ENCODE results near the gene RUNX2.
"Not testable (repeated sequence)": the region's sequence is repeated elsewhere in the genome, so short reads cannot be mapped to it uniquely, and the experiment has no call there.

RUNX2 gene

DNA sequence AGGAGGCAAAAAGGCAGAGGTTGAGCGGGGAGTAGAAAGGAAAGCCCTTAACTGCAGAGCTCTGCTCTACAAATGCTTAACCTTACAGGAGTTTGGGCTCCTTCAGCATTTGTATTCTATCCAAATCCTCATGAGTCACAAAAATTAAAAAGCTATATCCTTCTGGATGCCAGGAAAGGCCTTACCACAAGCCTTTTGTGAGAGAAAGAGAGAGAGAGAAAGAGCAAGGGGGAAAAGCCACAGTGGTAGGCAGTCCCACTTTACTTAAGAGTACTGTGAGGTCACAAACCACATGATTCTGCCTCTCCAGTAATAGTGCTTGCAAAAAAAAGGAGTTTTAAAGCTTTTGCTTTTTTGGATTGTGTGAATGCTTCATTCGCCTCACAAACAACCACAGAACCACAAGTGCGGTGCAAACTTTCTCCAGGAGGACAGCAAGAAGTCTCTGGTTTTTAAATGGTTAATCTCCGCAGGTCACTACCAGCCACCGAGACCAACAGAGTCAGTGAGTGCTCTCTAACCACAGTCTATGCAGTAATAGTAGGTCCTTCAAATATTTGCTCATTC, at the start of gene RUNX2:
TSS of gene RUNX2 (plus strand) at position 375 of the 567 bp plus-strand sequence. CDS start 397 bp downstream, outside the sequence.
- DNase-seq, result no peak

DNA sequence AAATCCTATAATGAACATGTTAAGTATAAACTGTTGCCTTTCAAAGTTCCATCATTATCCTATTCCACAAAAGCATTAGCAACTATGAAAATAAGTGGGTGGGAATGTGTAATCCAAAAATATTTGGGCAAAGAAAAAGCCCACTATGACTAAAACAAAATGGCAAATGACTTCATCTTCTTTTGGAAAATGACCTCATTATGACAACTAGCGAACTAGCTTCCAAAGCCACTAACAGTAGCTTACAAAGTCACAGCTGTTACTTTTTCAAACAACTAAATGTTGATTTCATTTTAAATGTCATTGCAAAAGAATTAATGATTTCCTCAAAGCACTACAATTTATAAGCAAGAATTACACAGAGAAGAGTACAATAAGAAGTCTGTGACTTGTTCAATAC, 49.8 kb upstream of the RUNX2 start:
- DNase-seq, result no peak

DNA sequence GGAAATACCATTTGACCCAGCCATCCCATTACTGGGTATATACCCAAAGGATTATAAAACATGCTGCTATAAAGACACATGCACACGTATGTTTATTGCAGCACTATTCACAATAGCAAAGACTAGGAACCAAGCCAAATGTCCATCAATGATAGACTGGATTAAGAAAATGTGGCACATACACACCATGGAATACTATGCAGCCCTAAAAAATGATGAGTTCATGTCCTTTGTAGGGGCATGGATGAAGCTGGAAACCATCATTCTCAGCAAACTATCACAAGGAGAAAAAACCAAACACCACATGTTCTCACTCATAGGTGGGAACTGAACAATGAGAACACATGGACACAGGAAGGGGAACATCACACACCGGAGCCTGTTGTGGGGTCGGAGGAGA, 41.4 kb upstream of the RUNX2 start:
- DNase-seq, result not testable (repeated sequence)

DNA sequence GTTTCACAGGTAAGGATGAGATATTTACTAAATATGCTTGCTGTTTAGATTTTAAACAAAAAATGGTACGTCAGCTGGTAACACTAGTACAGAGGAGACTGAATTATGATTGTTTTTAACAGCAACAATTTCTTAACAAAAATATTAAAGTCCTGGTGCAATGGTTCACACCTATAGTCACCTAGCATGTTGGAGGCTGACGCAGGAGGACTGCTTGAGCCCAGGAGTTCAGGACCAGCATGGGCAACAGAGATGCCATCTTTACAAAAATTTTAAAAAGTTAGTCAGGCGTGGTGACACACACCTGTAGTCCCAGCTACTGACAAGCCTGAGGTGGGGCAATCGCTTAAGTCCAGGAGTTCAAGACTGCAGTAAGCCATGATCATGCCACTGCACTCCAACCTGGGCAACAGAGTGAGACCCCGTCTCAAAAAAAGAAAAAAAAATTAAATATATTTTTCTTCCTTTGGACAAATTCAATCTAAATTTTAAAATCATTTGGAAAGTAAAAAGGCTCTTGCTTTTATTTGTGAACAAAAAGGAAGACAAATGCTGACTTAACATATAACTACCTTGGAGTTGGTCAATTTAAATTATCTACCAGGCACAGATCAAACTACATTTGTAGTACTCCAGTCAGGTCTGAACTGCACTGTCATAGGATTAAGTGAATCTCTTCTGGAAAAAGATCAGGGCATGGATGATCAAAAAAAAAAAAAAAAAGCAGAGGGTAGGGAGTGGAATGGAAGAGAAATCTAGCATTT, 38.2 kb upstream of the RUNX2 start:
- no peak for DNase-seq

DNA sequence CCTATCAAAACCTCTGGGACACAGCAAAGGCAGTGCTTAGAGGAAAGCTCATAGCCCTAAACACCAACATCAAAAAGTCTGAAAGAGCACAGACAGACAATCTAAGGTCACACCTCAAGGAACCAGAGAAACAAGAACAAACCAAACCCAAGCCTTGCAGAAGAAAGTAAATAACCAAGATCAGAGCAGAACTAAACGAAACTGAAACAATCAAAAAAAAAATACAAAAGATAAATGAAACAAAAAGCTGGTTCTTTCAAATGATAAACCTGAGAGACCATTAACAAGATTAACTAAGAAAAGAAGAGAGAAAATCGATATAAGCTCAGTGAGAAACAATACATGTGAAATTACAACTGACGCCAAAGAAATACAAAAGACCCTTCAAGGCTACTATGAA, 34.8 kb upstream of the RUNX2 start:
- DNase-seq, result no peak

DNA sequence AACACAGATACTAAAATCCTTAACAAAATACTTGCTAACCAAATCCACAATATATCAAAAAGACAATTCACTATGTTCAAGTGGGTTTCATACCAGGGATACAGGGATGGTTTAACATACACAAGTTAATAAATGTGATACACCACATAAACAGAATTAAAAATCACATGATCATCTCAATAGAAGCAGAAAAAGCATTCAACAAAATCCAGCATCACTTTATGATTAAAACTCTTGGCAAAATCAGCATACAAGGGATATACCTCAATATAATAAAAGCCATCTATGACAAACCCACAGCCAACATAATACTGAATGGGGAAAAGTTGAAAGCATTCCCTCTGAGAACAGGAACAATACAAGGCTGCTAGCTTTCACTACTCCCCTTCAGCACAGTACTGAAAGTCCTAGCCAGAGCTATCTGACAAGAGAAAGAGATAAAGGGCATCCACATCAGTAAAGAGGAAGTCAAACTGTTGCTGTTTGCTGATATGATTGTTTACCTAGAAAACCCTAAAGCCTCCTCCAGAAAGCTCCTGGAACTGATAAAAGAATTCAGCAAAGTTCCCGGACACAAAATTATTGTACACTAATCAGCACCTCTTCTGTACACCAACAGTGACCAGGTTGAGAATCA, 33.9 kb upstream of the RUNX2 start:
- not testable (repeated sequence) for DNase-seq

DNA sequence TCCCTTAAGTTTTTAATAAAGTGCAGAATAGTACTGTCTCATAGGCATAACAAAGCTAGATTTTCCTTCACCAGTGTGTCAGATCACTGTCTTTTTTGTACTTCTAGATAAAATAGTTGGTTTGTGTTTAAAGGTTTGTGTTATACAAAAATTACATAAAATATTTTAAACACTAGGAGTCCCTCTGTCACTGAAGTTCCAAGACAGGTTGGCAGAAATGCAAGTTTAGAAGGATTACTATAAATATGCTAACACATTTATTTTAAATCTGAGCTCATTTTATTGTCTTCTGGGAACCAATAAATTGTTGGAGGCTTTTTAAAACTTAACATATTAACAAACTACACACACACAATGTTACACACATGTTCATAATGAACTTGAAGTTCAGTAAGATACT, 30.8 kb upstream of the RUNX2 start:
- DNase-seq, result no peak

DNA sequence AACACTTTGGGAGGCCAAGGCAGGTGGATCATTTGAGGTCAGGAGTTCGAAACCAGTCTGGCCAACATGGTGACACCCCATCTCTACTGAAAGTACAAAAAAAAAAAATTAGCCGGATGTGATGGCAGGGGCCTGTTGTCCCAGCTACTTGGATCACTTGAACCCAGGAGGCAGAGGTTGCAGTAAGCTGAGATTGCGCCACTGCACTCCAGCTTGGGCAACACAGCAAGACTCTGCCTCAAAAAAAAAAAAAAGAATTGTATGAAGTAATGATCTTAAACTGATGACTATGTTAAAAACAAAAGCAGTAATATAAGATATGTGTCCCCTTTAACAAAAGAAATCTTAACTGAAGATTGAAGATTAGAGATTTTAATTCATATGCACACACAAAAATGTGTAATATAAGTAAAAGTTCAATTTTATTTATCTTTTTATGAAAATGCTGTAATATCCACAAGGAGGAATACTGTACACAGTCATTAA, 29.0 kb upstream of the RUNX2 start:
- no peak for DNase-seq

DNA sequence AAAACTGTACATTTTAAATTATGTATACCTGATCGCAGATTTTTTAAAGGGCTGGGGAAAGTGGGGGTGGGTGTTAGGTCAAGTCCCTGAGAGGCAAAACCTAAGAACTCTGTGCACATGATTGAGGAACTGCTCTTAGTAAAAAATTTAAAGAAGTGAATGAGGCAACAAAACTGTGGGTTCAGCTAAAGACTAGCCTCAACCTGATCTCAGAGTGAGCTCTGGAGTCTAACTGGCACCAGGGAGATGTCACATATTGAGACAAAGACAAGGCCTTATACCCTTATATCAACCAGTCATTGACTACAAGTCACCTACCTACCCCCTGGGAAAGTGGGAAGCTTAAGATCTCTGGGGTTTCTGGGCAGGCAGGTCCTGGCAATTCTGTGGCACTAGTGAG, 27.4 kb upstream of the RUNX2 start:
- no peak for DNase-seq

DNA sequence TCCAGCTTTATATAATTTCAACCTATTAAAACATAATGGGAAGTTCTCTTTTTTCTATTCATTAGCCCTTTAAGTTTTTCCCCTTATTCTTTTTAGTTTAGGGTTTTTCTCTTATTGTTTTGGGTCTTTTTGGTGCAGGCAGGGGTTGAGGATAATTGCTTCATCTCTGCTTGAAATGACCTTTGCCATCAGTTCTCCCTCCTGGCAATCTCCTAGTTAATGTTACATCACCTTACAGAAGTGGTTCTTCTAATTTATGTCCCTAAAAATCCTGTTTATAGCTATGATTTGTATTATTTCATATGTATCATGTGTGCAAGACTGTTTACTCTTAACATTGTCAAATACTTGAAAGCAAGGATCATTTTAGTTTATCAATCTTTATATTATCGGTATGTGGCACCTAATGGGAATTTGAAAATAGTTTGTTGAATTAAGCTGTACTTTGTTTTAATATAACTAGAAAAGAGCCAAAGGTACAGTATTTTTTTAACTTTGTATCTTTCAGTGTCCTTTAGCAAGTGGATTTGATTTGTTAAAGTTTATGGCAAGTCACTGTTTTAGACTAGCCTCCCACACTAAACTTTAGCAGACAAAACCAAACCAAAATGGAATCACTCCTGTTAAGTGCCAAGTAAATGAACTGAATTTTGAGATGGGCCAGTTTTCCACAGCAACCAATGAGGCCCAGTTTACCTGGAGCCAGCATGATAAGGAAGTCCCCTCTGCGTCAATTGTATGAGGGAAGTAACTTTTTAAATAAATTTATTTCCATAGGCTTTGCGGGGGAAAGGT, 26.6 kb upstream of the RUNX2 start:
- no peak for DNase-seq

DNA sequence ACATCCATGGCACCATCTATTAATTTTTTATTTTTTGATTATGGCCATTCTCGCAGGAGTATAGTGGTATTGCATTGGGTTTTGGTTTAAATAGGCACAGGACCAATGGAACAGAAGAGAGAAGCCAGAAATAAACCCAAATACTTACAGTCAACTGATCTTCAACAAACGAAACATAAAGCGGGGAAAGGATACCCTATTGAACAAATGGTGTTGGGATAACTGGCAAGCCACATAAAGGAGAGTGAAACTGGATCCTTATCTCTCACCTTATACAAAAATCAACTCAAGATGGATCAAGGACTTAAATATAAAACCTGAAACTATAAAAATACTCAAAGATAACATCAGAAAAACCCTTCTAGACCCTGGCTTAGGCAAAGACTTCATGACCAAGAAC, 25.3 kb upstream of the RUNX2 start:
- no peak for DNase-seq

DNA sequence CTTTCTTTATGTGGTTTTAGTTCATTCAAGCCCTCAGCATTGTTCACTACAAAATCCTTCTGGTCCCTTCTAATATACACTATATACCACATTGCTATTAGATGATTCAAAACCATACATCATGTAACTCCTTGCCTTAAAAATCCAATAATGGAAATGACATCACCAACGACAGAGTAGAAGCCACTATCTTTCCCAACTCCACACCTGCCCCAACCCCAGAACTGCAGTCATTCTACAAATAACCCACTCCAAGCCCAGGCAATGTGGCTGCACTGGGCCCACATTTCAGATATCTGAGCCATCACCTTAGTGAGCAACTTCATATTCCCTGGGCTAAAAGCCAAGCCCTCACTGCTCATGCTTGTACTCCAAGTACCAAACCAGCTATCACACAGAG, 22.6 kb upstream of the RUNX2 start:
- DNase-seq, result no peak

DNA sequence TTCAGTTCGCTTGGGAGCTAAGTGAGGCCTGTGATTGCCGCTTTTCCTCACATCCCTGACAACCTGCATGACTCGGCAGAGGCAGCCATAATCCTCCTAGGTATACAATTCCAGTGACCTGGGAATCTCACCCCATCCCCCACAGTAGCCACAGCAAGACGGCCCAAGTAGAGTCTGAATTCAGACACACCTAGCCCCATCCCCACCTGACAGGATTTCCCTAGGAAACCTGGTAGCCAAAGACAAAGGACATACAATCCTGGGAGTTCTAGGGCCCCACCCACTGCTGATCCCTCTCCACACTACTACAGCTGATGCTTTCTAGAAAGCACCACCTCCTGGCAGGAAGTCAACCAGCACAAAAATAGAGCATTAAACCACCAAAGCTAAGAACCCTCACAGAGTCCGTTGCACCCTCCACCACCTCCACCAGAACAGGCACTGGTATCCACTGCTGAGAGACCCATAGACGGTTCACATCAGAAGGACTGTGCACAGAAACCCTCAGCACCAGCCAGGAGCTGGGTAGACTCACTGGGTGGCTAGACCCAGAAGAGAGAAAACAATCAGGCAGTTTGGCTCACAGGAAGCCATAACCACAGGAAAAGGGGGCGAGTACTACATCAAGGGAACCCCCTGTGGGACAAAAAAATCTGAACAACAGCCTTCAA, 17.9 kb upstream of the RUNX2 start:
- peak; percentile 2 for DNase-seq

DNA sequence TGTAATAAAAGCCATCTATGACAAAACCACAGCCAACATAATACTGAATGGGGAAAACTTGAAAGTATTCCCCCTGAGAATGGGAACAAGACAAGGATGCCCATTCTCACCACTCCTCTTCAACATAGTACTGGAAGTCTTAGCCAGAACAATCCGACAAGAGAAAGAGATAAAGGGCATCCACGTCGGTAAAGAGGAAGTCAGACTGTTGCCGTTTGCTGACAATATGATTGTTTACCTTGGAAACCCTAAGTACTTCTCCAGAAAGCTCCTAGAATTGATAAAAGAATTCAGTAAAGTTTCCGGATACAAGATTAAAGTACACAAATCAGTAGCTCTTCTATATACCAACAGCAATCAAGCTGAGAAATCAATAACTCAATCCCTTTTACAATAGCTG, 14.0 kb upstream of the RUNX2 start:
- no peak for DNase-seq

DNA sequence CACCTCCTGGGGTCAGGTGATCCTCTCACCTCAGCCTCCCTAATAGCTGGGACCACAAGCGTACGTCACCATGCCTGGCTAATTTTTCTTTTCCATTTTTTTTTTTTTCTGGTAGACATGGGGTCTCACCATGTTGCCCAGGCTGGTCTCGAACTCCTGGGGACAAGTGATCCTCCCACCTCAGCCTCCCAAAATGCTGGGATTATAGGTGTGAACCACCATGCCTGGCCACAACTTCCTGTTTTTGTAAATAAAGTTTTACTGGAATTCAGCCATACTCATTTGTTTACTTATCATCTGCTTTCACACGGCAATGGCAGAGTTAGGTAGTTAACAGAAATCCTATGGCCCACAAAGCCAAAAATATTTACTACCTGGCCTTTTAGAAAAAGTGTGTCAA, 7.8 kb upstream of the RUNX2 start:
- DNase-seq, result no peak

DNA sequence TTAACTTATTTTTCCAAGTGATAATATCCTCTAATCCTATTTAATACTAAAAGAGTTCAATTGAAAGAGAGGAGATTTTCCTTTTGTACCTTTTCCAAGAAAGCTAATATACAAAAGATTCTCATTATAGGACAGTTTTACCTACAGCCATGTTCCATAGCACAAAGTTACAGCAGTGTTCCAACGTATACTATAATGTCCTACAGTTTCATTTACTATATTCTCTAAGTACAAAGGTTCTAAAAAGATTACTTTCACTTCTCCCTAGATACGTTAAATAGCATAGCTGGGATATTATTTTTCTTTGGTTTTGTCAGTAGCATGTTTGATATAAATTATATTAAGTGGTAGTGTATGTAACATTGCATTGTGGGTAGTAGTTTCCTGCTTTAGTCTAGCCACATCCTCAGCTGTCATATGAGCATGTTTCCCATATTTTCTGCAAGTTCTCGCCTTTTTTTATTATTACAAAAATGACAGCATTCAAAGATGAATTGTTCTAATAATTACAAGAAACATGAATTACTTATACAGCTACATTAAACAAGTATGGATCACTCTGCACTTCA, 4.4 kb upstream of the RUNX2 start:
- no peak for DNase-seq

DNA sequence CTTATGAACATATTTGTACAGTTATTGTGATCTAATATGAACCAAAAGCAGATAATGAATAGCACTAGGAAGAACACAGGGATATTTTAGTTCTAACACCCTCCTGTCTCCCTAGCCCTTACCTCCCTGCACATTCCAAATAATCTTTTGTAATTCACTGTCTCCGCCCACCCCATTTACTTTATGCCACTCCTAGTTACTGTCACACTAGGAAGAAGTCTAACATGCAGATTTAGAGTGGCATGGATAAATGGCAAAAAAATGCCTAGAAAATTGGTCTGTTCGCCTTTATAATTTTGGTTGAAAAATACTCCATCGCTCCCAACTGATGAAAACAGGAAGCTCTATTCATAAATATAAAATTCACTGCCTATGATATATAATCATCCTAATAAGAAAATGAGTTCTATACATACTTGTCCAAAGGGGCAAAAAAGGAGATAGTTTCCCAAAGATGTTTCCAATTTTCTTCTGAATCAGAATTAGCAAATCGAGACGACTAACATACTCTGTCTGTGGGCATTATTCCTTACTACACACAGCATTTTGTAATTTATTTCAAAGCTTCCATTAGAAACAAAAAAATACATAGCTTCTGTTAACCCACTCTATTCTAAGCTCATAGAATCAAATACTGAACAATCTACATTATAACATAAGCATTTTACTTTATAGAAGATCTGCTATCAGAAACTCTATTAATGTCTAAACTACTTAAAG, 1.3 kb upstream of the RUNX2 start:
- no peak for DNase-seq

DNA sequence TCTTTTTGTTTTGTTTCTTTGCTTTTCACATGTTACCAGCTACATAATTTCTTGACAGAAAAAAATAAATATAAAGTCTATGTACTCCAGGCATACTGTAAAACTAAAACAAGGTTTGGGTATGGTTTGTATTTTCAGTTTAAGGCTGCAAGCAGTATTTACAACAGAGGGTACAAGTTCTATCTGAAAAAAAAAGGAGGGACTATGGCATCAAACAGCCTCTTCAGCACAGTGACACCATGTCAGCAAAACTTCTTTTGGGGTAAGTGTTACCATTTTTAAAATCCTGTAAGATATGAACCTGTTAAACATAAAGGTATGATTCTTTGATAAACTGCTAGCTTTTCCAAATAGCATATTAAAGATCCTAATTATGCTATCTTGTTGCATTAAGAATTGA, 393 bp downstream of the RUNX2 start:
- DNase-seq, result no peak

DNA sequence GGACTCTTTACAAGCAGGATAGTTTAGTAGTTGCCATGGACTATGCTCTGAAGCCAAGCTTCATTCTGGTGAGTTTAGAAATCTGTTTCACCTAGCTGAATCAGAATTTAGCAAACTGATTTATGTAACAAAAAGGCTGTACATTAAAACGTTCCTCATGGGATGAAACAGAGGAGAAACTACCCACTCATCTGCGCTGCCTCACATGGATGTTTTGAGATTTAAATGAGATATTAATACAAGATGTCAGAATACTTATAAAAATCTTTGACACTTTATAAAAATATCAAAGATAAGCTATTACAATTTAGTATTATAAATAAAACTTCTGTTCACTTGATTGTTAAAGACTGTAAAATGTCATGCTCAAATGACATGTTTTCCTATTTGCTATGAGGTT, 16.8 kb downstream of the RUNX2 start:
- no peak for DNase-seq

DNA sequence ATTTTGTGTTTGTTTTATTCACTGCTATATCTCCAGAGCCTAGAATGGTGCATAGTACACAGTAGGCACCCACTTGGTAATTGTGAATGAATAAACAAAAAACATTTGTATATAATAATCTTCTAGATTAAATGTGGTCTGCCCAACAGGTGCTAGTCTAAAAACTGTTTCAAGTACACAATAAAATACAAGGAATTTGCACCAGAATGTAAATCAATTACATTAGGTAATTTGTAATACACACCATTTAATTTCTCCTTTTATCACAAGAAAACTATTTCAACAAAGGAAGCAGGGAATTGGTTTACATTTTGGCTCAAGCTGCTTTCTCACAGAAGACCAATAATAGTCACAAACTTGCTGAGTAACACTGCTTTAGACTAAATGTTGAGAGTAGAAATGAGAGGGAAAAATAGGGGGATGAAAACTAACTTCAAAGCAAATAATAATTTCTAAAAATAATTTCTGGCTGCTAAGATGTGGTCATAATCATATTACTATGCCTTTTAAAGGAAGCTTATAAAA, 22.1 kb downstream of the RUNX2 start:
- no peak for DNase-seq

DNA sequence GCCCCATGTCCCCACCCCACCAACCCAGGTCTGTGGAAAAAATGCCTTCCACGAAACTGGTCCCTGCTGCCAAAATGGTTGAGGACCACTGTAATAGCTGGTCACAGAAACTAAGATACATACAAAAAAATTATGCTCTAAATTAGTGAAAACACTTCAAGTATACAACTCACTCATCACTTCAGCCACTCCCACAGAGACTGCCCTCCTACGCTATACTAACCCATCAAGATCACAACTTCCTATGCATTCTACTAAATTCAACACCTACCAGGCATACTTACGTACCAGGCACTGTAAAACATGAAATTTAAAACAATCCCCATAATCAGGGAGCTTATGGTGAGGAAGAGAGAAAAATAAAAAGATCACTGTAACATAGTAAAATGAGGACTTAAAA, 22.9 kb downstream of the RUNX2 start:
- DNase-seq, result no peak

DNA sequence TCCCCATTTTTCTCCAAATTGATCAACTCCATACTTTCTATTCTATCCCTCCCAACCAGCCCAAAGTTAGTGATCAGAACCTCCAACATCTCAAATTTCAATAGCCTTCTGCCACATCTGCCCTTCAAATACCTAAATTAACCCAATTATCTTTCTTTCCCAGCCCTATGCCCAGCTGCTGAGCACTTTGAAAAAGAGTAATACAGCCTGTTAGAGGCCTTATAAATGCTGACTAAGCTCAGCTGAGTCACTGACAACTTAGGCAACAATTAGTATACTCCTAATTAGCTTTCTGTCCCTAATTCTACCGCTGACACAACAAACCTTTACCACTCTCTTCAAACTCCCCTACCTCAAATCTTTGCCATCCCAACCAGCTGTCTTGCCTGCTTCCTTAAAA, 23.5 kb downstream of the RUNX2 start:
- DNase-seq, result no peak
